ENCODE data around the gene FBXO24.

- TF ChIP-seq RCOR1 (IDR thresholded peaks at IDR 0.05; ENCODE audit: insufficient replicate concordance, low read length) (no peak), FOS (IDR thresholded peaks at IDR 0.05; ENCODE audit: low read depth, low read length) (no peak), POLR2A (IDR thresholded peaks at IDR 0.05; ENCODE audit: low read depth, low read length) (no peak), MXI1 (IDR thresholded peaks at IDR 0.05; ENCODE audit: borderline replicate concordance, low read depth, low read length) (0 out of 2 replicates have a peak, but pooled peaks have one; percentile 15), CTCF (conservative IDR thresholded peaks at IDR 0.05; ENCODE audit: low read depth, low read length) (peak; percentile 36)
These were observed 18.2 kb downstream of the FBXO24 start for GRCh38 chr7:100604028-100604975.

Data from IMR-90 (cell line).